ENCODE results near the gene FOXL2NB.
"Not testable (repeated sequence)": the region's sequence is repeated elsewhere in the genome, so short reads cannot be mapped to it uniquely, and the experiment has no call there.

The FOXL2NB gene

GRCh38 chr3:138946663-138947494, at the start of gene FOXL2NB, which contains the start of gene FOXL2:
TSS of gene FOXL2NB (plus strand) at chr3:138947217. CDS start at chr3:138947365, 148 bp downstream.
TSS of gene FOXL2 (minus strand) at chr3:138947137. CDS start at chr3:138946722, 415 bp downstream.
- DNase-seq (ENCODE audit: low read depth), result no peak

GRCh38 chr3:138898301-138898700, 48.7 kb upstream of the FOXL2NB start:
- no peak for DNase-seq (ENCODE audit: low read depth)

- DNase-seq (ENCODE audit: low read depth), result no peak
These were observed 48.3 kb upstream of the FOXL2NB start for GRCh38 chr3:138898708-138899107.

GRCh38 chr3:138899351-138899991, 47.5 kb upstream of the FOXL2NB start:
- no peak for DNase-seq (ENCODE audit: low read depth)

GRCh38 chr3:138901567-138901966, 45.5 kb upstream of the FOXL2NB start:
- DNase-seq (ENCODE audit: low read depth), result no peak

GRCh38 chr3:138902171-138902570, 44.8 kb upstream of the FOXL2NB start:
- no peak for DNase-seq (ENCODE audit: low read depth)

GRCh38 chr3:138907539-138907938, 39.5 kb upstream of the FOXL2NB start:
- DNase-seq (ENCODE audit: low read depth), result no peak

- DNase-seq (ENCODE audit: low read depth), result no peak
These were observed 38.2 kb upstream of the FOXL2NB start for GRCh38 chr3:138908846-138909245.

- DNase-seq (ENCODE audit: low read depth), result no peak
These were observed 37.1 kb upstream of the FOXL2NB start for GRCh38 chr3:138909904-138910303.

GRCh38 chr3:138911621-138912020, 35.4 kb upstream of the FOXL2NB start:
- no peak for DNase-seq (ENCODE audit: low read depth)

- no peak for DNase-seq (ENCODE audit: low read depth)
These were observed 34.8 kb upstream of the FOXL2NB start for GRCh38 chr3:138912237-138912636.

- no peak for DNase-seq (ENCODE audit: low read depth)
These were observed 33.3 kb upstream of the FOXL2NB start for GRCh38 chr3:138913766-138914165.

- no peak for DNase-seq (ENCODE audit: low read depth)
These were observed 32.0 kb upstream of the FOXL2NB start for GRCh38 chr3:138914870-138915502.

- DNase-seq (ENCODE audit: low read depth), result peak; percentile 64
These were observed 31.2 kb upstream of the FOXL2NB start for GRCh38 chr3:138915503-138916498.

GRCh38 chr3:138916824-138917223, 30.2 kb upstream of the FOXL2NB start:
- no peak for DNase-seq (ENCODE audit: low read depth)

- no peak for DNase-seq (ENCODE audit: low read depth)
These were observed 27.7 kb upstream of the FOXL2NB start for GRCh38 chr3:138919325-138919724.

GRCh38 chr3:138921316-138922292, 25.4 kb upstream of the FOXL2NB start:
- peak; percentile 89 for DNase-seq (ENCODE audit: low read depth)

GRCh38 chr3:138922400-138922799, 24.6 kb upstream of the FOXL2NB start:
- DNase-seq (ENCODE audit: low read depth), result not testable (repeated sequence)

GRCh38 chr3:138923531-138923994, 23.5 kb upstream of the FOXL2NB start:
- DNase-seq (ENCODE audit: low read depth), result no peak

GRCh38 chr3:138928727-138929372, 18.2 kb upstream of the FOXL2NB start:
- DNase-seq (ENCODE audit: low read depth), result no peak
